Regular cardiac myocyte (primary cell): ENCODE results near the gene RASGRP4. TPM values are rescaled to one million over a fixed set of nuclear protein-coding genes. Genes with fewer than 3 reads are reported as not detected.

ENCODE experiments used
- total RNA-seq: library from RNA; depleted of rRNA; stranded (reverse); fragments of >200 nt; gene quantifications from 2 replicates; pipeline ENCODE4 v1.2.3, GENCODE V29; 2014

Gene RASGRP4, protein sequence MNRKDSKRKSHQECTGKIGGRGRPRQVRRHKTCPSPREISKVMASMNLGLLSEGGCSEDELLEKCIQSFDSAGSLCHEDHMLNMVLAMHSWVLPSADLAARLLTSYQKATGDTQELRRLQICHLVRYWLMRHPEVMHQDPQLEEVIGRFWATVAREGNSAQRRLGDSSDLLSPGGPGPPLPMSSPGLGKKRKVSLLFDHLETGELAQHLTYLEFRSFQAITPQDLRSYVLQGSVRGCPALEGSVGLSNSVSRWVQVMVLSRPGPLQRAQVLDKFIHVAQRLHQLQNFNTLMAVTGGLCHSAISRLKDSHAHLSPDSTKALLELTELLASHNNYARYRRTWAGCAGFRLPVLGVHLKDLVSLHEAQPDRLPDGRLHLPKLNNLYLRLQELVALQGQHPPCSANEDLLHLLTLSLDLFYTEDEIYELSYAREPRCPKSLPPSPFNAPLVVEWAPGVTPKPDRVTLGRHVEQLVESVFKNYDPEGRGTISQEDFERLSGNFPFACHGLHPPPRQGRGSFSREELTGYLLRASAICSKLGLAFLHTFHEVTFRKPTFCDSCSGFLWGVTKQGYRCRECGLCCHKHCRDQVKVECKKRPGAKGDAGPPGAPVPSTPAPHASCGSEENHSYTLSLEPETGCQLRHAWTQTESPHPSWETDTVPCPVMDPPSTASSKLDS
- total RNA-seq = not detected in 2 replicates

DNA sequence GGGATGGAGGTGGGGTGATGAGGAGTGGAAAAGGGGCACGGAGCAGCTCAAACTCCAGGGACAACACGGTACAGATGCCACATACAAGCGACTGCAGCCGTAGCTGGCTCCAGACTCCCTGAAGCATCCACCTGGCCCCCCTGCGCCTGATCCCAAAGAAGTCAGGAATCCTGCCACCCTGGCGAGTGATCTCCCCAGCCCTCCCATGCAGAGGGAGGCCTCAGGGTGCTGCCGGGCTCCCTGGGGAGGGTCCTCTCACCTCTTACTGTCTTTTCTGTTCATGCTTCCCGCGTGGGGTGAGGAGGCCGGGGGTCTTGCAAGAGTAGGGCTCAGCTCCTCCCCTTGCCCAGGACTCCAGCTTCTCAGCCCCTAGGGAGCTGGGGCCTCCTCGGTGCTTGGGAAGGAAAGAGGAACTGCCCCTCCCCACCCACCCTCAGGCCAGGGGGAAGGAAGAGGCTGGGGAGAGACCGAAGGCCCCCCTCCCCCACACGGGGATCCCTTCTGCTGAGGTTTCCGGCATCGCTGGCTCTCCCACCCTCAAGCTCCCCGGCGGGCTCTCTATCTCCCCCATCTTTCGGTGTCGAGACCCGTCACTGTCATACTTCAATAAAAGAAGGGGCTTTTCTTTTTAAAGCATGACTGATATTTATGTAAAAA, at the start of gene RASGRP4:
Gene RASGRP4, minus strand, starts transcription at position 410 of the 657 bp plus-strand sequence. Its CDS starts 128 bp downstream, at position 282.

DNA sequence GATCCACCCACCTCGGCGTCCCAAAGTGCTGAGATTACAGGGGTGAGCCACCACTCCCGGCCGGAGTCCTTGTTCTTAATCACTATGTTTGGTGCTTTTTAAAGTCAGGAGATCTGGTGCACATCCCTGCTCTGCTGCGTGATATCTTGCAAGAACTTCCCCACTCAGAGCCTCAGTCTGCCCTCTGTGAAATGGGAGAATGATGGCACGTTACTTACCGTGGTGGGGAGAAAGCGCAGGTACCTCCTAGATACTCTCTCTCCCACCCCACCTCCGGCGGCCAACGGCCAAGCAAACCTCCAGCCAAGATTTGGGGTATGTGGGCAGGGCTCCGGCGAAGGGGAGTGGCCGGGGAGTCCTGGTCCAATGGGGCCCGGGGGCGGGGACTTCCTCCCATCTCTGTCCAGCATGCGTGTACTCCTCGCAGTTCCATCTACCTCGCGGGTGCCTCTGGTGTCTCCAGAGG, 7.3 kb upstream of the RASGRP4 start, which contains the start of gene RYR1:
Gene RYR1, plus strand, starts transcription at position 424 of the 466 bp plus-strand sequence. CDS start 139 bp downstream, outside the sequence.

GRCh38 chr19:38402967-38403674, 22.9 kb downstream of the RASGRP4 start, which contains the start of gene FAM98C:
TSS of gene FAM98C (plus strand) at chr19:38403093. CDS start at chr19:38403154, 61 bp downstream.

DNA sequence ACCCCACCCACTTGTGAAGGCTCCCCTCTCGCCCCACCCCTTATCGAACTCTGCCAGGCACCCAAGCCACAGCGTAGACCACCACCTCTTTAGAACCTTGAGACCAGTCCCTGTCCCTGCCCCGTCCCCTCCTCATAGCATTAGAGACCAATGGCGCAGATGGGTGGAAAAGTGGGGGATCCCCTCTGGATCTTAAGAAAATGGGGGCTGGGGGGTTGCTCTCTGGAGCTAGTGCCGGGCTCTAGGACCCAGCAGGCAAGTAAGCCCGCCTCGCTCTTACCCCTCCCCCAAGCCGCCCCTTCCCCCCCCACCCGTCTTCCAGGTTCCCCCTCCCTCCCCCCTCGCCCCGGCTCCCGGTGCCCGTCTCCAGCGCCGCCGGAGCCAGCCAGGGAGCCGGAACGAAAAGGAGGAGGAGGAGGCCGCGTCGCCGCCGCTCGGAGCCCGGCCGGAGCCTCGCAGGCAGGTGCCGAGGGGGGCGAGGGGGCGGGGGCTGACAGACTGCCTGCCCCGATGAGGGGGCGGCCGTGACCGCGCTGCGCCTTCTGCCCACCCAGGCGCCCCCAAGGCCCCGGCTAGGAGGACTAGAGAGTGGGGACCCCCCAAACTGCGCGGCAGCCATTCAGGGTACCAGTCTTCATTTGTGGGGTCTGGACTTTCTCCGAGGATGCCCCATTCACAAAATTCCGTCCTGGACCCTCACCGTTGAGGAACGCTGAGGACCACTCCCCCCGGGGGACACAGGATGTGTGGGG, 37.5 kb downstream of the RASGRP4 start, which contains the start of gene SPRED3:
Gene SPRED3, plus strand, starts transcription at position 349 of the 752 bp plus-strand sequence. CDS start 1,606 bp downstream, outside the sequence.

DNA sequence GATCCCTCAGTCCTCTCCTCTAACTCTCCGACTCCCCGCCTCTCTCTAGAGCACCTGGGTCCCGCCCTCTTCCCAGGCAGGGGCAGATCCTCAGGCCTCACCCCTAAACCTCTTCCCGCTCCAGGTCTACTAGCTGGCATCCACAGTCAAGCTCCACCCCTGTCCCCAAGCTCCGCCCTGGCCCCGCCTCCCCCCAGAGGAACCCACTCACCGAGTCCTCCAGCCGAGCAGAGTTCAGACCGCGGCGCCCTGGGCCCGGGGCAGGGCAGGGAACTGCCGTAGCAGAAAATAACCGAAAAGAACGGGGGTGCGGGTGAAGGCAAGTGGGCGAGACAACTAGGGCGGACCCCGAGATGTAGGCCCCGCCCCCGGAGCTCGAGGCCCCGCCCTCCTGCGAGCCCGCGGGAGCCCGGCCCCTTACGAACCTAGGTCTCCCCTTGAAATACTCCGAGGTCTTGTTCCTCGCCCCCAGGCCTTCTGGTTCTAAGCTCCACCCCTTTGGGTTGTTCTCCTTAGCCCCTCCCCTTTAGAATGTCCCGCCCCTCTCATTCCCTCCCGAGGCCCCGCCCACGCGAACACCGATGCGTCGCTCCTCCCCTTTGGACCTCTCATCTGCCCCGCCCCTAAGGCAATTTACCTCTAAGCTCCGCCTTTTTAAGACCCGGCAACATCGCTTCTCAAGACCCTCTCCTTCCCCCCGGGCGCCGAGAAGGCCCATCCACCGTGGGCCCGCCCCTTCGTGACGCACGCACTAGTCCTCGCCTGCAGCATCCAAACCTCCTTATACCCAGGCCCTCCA, 38.3 kb downstream of the RASGRP4 start, which contains the start of gene GGN:
Gene GGN, minus strand, starts transcription at position 485 of the 799 bp plus-strand sequence. CDS start 773 bp downstream, outside the sequence.

DNA sequence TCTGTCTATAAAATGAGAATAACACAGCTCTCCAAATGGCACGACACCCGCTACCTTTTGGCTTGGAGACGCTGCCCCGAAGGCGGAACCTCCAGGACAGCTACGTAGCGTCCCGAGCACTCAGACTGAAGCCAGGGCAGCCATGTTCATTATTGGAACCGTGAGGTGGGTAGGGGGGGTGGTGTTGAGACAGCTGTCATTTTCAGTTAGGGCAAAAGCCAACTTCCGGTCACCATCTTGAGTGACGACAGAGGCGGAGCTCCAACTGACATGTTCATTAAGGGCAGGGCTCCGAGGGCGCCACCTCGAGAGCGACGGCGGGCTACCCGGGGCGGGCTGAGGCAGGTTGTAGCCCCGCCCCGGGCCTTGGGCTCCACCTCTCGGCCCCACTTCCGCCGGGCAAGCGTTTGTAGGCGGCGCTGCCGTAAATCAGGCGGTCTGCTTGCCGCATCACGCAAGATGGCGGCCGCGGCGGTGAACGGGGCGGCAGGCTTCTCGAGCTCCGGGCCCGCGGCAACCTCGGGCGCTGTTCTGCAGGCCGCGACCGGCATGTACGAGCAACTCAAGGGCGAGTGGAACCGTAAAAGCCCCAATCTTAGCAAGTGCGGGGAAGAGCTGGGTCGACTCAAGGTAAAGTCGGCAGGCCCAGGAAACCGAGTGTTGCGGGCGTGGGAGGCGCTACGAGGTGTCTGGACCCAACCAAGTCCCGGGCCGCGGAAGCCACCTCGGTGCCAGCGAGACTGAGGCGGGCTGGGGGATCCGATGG, 51.5 kb downstream of the RASGRP4 start, which contains the start of gene PSMD8:
Gene PSMD8, plus strand, starts transcription at position 240 of the 766 bp plus-strand sequence. Its CDS starts 31 bp downstream, at position 271.

Other genes starting within 250 kb of the RASGRP4 start
- gene DPF1, start 202.0 kb downstream of the RASGRP4 start, total RNA-seq = 0.28 and 3.5 TPM in 2 replicates
- gene PPP1R14A, start 169.8 kb downstream of the RASGRP4 start, total RNA-seq = 6.3 and 29.6 TPM in 2 replicates
- gene SPINT2, start 161.6 kb downstream of the RASGRP4 start, total RNA-seq = 3.3 and 10.7 TPM in 2 replicates
- gene C19orf33, start 122.0 kb downstream of the RASGRP4 start, total RNA-seq = not detected in 2 replicates
- gene YIF1B, start 110.3 kb downstream of the RASGRP4 start, total RNA-seq = 90.5 and 93.9 TPM in 2 replicates
- gene KCNK6, start 106.4 kb downstream of the RASGRP4 start, total RNA-seq = 7.1 and 11.3 TPM in 2 replicates
- gene CATSPERG, start 90.4 kb downstream of the RASGRP4 start, total RNA-seq = 0.38 and 0.85 TPM in 2 replicates
- 368 and 478 TPM in 2 replicates for gene PSMD8, start 51.6 kb downstream of the RASGRP4 start, total RNA-seq
- gene GGN, start 38.2 kb downstream of the RASGRP4 start, total RNA-seq = 0.28 and 0.77 TPM in 2 replicates
- 2.5 and 3.3 TPM in 2 replicates for gene SPRED3, start 37.5 kb downstream of the RASGRP4 start, total RNA-seq
- 9.0 and 9.6 TPM in 2 replicates for gene FAM98C, start 23.1 kb downstream of the RASGRP4 start, total RNA-seq
- gene RYR1, start 7.5 kb upstream of the RASGRP4 start, total RNA-seq = under 0.01 and 1.1 TPM in 2 replicates
- gene MAP4K1, start 191.7 kb upstream of the RASGRP4 start, total RNA-seq = 0.19 and 0.85 TPM in 2 replicates
- 277 and 490 TPM in 2 replicates for gene EIF3K, start 193.0 kb upstream of the RASGRP4 start, total RNA-seq
- gene ACTN4, start 221.4 kb upstream of the RASGRP4 start, total RNA-seq = 226 and 336 TPM in 2 replicates